Measurements from ENCODE around the gene EPHA2.

DNA sequence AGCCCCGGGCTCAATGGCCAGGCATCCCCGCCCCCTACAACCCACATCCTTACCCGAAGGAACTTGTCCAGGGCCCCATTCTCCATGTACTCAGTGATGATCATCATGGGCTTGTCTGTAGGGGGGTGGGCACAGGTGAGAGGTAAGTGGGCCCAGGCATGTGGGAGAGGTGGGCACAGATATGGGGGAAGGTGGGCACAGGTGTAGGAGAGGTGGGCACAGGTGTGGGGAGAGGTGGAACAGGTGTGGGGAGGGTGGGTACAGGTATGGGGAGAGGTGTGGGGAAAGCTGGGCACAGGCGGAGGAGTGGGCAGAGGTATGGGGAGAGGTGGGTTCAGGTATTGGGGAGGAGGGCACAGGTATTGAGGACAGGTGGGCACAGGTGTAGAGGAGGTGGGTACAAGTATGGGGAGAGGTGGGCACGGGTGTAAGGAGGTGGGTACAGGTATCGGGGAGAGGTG is 23.5 kb downstream of the EPHA2 start:
- TF ChIP-seq, protein P1, sequence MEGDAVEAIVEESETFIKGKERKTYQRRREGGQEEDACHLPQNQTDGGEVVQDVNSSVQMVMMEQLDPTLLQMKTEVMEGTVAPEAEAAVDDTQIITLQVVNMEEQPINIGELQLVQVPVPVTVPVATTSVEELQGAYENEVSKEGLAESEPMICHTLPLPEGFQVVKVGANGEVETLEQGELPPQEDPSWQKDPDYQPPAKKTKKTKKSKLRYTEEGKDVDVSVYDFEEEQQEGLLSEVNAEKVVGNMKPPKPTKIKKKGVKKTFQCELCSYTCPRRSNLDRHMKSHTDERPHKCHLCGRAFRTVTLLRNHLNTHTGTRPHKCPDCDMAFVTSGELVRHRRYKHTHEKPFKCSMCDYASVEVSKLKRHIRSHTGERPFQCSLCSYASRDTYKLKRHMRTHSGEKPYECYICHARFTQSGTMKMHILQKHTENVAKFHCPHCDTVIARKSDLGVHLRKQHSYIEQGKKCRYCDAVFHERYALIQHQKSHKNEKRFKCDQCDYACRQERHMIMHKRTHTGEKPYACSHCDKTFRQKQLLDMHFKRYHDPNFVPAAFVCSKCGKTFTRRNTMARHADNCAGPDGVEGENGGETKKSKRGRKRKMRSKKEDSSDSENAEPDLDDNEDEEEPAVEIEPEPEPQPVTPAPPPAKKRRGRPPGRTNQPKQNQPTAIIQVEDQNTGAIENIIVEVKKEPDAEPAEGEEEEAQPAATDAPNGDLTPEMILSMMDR (IDR thresholded peaks at IDR 0.05) = no peak
- TF ChIP-seq POLR2AphosphoS5 (IDR thresholded peaks at IDR 0.05; ENCODE audit: low read depth, low read length) = no peak
